Spleen (tissue), 7 donors: ENCODE measurements around the gene GABBR2.

Experiments
- POLR2A ChIP-seq, 3 donors: fragments of 450-650 bp; IDR thresholded peaks; one replicate each; pipeline ENCODE4 v1.5.1; 2017; ENCODE audit warnings: antibody characterized with exemption in 3 of 3, mild to moderate bottlenecking in 1 of 3
- TF ChIP-seq, protein P1 (sequence below), 11 experiments: fragments of 200-600 bp in 7 of 11; fragments of 450-650 bp in 4 of 11; sonication (generic) in 4 of 11; IDR thresholded peaks in 8 of 11; conservative IDR thresholded peaks in 3 of 11; 1 replicate in 7 of 11; 2 replicates in 4 of 11; pipeline versions ENCODE4 v1.4.0 to v1.8.0; 2016 to 2021; ENCODE audit warnings: antibody characterized with exemption in 11 of 11, inconsistent platforms in 4 of 11, mild to moderate bottlenecking in 1 of 11
- donor health status: DM: no; HTN: no; CAD: no; lungs with moderate emphysema.
- donor health status: DM: no; HTN: no; CAD: no.
- donor health status: DM: no; HTN: no; CAD: no.

DNA sequence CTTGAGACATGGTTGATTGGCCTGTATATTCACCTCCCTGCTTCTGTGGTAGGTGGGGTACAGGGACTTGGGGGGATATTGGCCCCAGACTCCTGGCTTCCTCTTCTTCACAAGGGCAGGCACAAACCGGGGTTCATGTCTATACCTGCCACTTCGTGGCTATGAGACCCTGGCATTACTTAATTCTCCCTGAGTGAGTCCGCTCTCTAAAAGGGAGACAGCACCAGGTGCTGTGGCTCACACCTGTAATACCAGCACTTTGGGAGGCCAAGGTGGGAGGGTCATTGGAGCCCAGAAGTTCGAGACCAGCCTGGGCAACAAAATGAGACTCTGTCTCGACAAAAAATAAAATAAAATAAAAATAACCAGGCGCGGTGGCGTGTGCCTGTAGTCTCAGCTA is 178.5 kb downstream of the GABBR2 start:
- TF ChIP-seq, protein P1, sequence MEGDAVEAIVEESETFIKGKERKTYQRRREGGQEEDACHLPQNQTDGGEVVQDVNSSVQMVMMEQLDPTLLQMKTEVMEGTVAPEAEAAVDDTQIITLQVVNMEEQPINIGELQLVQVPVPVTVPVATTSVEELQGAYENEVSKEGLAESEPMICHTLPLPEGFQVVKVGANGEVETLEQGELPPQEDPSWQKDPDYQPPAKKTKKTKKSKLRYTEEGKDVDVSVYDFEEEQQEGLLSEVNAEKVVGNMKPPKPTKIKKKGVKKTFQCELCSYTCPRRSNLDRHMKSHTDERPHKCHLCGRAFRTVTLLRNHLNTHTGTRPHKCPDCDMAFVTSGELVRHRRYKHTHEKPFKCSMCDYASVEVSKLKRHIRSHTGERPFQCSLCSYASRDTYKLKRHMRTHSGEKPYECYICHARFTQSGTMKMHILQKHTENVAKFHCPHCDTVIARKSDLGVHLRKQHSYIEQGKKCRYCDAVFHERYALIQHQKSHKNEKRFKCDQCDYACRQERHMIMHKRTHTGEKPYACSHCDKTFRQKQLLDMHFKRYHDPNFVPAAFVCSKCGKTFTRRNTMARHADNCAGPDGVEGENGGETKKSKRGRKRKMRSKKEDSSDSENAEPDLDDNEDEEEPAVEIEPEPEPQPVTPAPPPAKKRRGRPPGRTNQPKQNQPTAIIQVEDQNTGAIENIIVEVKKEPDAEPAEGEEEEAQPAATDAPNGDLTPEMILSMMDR (IDR thresholded peaks at IDR 0.05 in 8 of 11, conservative IDR thresholded peaks at IDR 0.05 in 3 of 11) = no peak
- TF ChIP-seq POLR2A (IDR thresholded peaks at IDR 0.05) = no peak
